IPS-20b (cell line): ENCODE results near the gene LGALSL.

Experiments
- H3K27ac ChIP-seq: one replicate; pipeline ENCODE4 v1.5.1; 2013; ENCODE audit warnings: low read length
- H3K27me3 ChIP-seq: 2 replicates; pipeline ENCODE4 v1.6.1; 2013; ENCODE audit warnings: mild to moderate bottlenecking, low read length, inconsistent platforms; ENCODE audit not compliant: insufficient read depth
- H3K36me3 ChIP-seq: 2 replicates; pipeline ENCODE4 v1.6.1; 2013; ENCODE audit warnings: low read depth, mild to moderate bottlenecking, inconsistent platforms, low read length, moderate library complexity; ENCODE audit not compliant: insufficient read depth
- H3K4me1 ChIP-seq: 2 replicates; pipeline ENCODE4 v1.6.1; 2013; ENCODE audit warnings: mild to moderate bottlenecking, control low read depth, inconsistent platforms, low read length, moderate library complexity; ENCODE audit not compliant: insufficient read depth
- H3K4me3 ChIP-seq: 2 replicates; pipeline ENCODE4 v1.5.1; 2013; ENCODE audit warnings: mild to moderate bottlenecking, low read length, inconsistent platforms
- H3K9ac ChIP-seq: 2 replicates; pipeline ENCODE4 v1.6.1; 2013; ENCODE audit warnings: low read depth, mild to moderate bottlenecking, inconsistent platforms, low read length, moderate library complexity
- H3K9me3 ChIP-seq: 2 replicates; pipeline ENCODE4 v1.6.1; 2013; ENCODE audit warnings: mild to moderate bottlenecking, low read depth, low read length, inconsistent platforms; ENCODE audit not compliant: insufficient read depth

Gene LGALSL

DNA sequence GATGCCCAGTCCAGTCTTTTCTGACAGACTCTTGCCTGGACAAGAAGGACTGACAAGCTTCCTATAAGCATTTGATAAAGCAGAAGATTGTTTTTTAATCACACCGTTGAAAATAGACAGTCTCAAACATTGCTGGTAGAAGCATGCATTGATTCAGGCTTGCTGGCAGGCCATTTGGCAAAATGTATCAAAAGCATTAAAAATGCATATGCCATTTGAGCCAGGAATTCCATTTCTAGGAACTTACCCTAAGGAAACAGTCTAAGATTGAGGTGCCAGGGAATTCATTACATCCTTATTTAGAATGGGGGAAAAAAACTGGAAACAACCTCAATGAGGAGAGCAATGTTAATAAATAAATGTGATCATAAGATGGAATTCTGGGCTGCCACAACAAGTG lies 20.7 kb downstream of the LGALSL start:
- H3K9ac ChIP-seq = no peak overlapping the region
- no peaks in the 10 kb centered on the region for H3K36me3 ChIP-seq
- no peaks in the 10 kb centered on the region for H3K27me3 ChIP-seq
- H3K4me3 ChIP-seq = no peak overlapping the region
- peaks cover 13% of the 10 kb centered on the region for H3K4me1 ChIP-seq
- no peak overlapping the region for H3K27ac ChIP-seq
- no peaks in the 10 kb centered on the region for H3K9me3 ChIP-seq

DNA sequence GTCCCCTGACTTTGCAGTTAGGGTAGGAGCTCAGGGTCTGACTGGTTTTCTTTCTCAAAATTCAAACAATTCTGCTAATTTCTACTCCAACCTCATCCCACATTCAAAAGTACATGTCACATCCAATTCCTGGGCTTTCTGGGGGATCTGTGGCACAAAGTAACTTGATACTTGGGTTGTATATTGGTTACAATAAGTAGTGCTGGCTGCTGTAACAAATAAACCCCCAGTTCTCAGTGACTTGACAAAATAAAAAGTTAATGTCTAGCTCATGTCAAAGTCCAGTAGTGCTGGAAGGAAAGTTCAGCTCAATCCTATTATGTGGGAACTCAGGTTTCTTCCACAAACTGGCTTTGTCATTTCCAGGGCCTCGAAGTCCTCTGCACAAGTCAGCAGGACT lies 23.1 kb downstream of the LGALSL start:
- Histone ChIP-seq H3K4me3 (no peak overlapping the region), H3K9me3 (no peaks in the 10 kb centered on the region), H3K27ac (no peak overlapping the region), H3K27me3 (no peaks in the 10 kb centered on the region), H3K36me3 (no peaks in the 10 kb centered on the region), H3K9ac (no peak overlapping the region), H3K4me1 (peaks cover 7% of the 10 kb centered on the region; the same call in 1 of the 2 replicates)

DNA sequence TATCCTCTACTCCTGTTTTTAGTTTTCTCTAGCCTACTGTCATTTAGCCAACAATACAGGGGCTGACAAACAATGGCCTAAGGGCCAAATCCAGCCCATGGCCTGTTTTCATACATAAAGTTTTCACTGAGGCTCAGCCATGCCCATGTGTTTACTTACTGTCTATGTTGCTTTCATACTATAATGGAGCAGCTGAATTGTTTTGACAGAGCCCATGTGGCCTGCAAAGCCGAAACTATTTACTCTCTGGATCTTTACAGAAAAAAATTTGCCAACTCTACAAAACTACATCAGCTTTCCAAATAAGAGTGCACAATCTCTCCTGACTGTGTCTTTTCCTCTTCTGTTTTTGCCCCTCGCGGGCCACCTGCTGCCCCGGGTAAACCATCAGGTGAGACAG lies 24.0 kb downstream of the LGALSL start:
- Histone ChIP-seq H3K9me3 (no peaks in the 10 kb centered on the region), H3K36me3 (no peaks in the 10 kb centered on the region), H3K9ac (no peak overlapping the region), H3K27ac (no peak overlapping the region), H3K4me1 (peaks cover 7% of the 10 kb centered on the region; the same call in 1 of the 2 replicates), H3K27me3 (no peaks in the 10 kb centered on the region), H3K4me3 (no peak overlapping the region)

DNA sequence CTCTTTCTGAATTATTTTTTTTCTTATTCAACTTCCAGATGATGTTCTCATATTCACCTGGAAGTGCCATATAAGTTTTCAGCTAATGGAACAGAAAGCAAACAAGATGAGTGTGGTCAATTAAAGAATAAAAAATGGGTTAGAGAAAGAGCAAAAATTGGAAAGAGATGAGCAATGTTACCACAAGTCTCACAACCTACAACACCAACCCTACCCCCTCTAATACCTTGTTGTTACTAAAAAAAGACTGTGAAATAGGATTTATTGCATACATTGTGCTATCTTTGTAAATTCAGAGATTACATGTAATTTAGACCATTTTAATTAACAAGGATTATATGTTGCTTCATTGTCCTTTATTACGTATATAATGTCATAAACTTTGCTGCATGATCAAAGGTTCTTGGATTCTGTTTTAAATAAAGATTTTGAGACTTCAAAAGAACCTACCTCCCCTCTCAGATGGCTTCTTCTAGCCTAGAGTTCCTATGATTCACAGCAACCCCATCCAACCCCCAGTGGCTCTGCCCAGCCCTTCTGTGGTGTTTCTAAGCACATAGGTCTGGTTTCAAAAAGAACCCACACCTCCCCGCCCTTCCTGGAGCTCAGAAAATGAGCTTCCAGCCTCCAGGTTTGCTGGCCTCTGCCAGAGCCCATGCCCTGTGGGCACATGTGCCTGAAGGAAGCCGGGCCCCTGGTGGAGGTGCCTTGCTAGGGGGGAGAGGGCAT lies 24.7 kb downstream of the LGALSL start:
- H3K9me3 ChIP-seq = no peaks in the 10 kb centered on the region
- H3K4me1 ChIP-seq = peaks cover 7% of the 10 kb centered on the region; the same call in 1 of the 2 replicates
- no peak overlapping the region for H3K4me3 ChIP-seq
- no peaks in the 10 kb centered on the region for H3K27me3 ChIP-seq
- no peaks in the 10 kb centered on the region for H3K36me3 ChIP-seq
- no peak overlapping the region for H3K27ac ChIP-seq
- H3K9ac ChIP-seq = no peak overlapping the region

DNA sequence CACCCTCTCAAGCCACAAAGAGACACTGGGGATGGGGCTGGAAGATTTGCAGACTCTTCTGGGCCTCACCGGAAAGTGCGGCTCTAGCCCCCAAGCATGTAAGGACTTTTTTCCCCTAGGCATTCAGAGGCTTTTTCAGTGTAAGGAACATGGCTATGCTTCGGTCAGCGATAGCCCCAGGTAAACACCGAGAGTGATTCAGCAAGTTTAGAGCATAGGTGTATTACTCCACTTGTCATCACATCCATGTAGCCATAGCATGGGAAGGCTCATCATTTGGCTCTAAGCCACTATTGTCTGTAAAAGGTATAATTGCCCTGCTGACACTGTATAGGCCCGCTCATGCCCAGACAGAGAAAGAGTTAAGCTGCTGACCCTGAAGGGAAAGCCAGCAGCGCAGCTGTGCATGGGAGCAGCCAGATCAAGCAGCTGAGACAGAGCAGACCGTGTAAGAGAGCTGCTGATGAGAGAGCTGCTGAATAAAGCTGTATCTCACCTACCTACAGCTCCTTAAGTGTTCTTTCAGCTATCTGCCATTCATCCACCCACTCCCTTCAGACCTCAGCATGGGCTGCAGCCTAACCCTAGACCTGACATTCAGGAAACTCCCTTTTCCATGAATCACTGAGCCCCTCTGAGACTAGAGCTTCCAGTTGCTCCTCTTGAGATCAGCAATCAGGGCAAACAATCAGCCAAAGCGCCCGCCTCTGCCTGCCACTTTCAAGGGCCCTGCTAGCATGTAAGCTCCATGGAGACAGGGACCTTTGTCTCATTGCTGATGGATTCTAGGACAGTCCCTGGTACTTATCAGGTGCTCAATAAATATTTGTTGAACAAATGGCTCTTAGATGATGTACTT lies 25.5 kb downstream of the LGALSL start:
- Histone ChIP-seq H3K27ac (no peak overlapping the region), H3K27me3 (no peaks in the 10 kb centered on the region), H3K36me3 (no peaks in the 10 kb centered on the region), H3K4me1 (peaks cover 3% of the 10 kb centered on the region; the same call in 1 of the 2 replicates), H3K9me3 (no peaks in the 10 kb centered on the region), H3K9ac (no peak overlapping the region), H3K4me3 (no peak overlapping the region)

DNA sequence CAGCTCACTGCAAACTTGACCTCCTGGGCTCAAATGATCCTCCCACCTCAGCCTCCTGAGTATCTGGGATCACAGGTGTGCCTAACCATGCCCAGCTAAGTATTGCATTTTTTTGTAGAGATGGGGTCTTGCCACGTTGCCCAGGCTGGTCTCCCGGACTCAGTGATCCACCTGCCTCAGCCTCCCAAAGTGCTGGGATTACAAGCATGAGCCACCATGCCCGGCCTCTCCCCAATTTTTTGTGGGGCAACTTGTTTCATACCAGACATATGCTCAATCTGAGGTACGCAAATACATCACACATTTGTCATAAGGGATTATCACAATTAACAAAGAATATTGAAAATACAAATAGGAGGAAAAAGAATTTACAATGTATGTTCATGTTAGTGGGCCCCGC lies 27.7 kb downstream of the LGALSL start:
- Histone ChIP-seq H3K27ac (no peak overlapping the region), H3K4me1 (no peaks in the 10 kb centered on the region; the same call in 1 of the 2 replicates), H3K9ac (no peak overlapping the region), H3K9me3 (no peaks in the 10 kb centered on the region), H3K4me3 (no peak overlapping the region), H3K27me3 (no peaks in the 10 kb centered on the region), H3K36me3 (no peaks in the 10 kb centered on the region)

DNA sequence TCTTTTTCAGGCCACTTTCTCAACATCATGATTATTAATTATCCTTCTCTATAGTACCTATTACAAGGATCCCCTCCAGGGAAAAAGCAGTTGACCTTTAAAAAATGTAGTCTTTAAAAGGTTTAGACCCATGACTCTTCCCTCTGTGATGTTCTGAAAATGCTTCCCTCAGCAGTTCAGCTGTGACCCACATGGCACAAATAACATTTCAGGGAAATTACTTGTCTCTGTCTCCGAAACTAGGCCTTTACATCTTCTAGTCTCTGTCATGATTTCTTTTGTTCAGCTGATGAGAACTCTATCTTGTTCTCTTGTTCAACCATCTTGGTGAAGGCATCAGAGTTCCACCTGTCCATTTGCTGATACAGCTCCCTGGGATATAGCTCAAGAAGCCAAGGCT lies 28.3 kb downstream of the LGALSL start:
- H3K36me3 ChIP-seq = no peaks in the 10 kb centered on the region
- H3K27me3 ChIP-seq = no peaks in the 10 kb centered on the region
- no peak overlapping the region for H3K9ac ChIP-seq
- no peaks in the 10 kb centered on the region for H3K9me3 ChIP-seq
- H3K4me3 ChIP-seq = no peak overlapping the region
- H3K4me1 ChIP-seq = no peaks in the 10 kb centered on the region; the same call in 1 of the 2 replicates
- no peak overlapping the region for H3K27ac ChIP-seq

DNA sequence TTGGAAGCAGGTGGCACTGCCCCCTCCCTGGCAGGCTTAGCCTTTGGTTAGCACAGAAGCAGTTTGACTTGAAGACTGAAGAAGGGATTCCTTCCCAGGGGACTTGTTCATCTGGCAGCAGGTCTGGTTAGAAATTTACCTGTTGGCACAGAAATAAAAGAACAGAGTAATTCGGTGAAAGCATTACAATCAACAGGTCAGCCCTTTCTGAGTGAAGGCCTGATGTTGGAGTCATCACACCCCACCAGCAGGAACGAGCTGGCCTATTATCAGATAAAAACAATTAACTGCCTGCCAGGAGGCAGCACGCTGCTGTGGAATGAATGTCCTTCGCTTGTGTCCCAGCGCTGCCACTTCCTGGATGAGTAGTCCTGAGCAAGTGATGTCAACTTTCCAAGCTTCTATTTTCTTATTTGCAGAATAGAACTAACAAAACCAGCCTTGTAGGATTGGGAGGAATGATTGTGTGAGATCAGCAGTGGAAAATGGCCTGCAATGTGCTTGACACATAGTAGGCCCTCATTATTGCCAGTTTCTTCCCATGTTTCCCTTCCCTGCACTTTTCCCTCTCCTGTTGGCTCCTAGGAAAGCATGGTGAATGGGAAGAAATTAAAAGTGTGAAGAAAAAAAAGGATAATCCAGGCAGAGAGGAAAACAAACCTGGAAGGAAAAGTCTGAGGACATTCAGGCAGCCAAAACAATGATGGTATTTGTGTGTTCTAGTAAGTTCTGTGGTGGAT lies 29.0 kb downstream of the LGALSL start:
- Histone ChIP-seq H3K9ac (no peak overlapping the region), H3K4me1 (no peaks in the 10 kb centered on the region; the same call in 1 of the 2 replicates), H3K27me3 (no peaks in the 10 kb centered on the region), H3K27ac (no peak overlapping the region), H3K4me3 (no peak overlapping the region), H3K36me3 (no peaks in the 10 kb centered on the region), H3K9me3 (no peaks in the 10 kb centered on the region)

DNA sequence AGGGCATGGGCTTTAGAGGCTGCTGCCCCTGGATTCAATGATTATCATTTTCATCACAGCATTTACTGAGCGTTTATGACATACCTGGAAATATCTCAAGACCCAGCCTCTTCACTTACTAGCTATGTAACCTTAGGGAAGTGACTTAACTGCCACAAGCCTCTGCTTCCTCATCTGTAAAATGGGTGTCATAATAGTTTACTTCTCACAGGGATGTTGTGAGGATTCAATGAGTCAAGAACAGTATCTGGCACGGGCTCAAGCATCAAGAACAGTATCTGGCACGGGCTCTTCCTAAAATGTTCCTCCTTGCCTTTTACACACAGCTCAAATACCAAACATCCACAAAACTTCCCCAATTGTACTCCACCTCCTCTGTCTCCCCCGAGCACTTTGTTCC lies 31.4 kb downstream of the LGALSL start:
- Histone ChIP-seq H3K27me3 (no peaks in the 10 kb centered on the region), H3K9me3 (no peaks in the 10 kb centered on the region), H3K9ac (no peak overlapping the region), H3K36me3 (no peaks in the 10 kb centered on the region), H3K27ac (no peak overlapping the region), H3K4me1 (peaks cover 4% of the 10 kb centered on the region; the same call in 1 of the 2 replicates), H3K4me3 (no peak overlapping the region)

DNA sequence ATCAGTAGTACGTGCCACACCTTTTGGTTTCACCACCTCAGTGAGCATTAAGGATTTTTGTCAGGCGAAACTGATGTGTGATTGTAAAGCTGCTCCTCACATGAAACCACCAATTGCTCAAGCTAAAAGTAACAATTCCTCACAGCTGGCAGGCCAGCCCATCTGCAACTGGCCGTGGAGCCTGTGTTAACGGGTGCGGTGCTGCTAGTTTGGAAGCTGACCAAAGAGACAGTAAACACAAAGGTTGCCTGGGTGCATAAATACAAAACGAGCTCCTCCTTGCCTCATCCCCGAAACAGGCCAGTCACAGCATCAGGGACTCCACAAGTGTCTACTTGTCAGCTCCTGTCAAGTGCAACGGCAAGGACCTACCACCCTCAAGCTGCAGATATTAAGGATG lies 32.0 kb downstream of the LGALSL start:
- no peak overlapping the region for H3K4me3 ChIP-seq
- no peak overlapping the region for H3K27ac ChIP-seq
- no peaks in the 10 kb centered on the region for H3K27me3 ChIP-seq
- no peaks in the 10 kb centered on the region for H3K36me3 ChIP-seq
- no peak overlapping the region for H3K9ac ChIP-seq
- H3K4me1 ChIP-seq = peaks cover 4% of the 10 kb centered on the region; the same call in 1 of the 2 replicates
- H3K9me3 ChIP-seq = no peaks in the 10 kb centered on the region

DNA sequence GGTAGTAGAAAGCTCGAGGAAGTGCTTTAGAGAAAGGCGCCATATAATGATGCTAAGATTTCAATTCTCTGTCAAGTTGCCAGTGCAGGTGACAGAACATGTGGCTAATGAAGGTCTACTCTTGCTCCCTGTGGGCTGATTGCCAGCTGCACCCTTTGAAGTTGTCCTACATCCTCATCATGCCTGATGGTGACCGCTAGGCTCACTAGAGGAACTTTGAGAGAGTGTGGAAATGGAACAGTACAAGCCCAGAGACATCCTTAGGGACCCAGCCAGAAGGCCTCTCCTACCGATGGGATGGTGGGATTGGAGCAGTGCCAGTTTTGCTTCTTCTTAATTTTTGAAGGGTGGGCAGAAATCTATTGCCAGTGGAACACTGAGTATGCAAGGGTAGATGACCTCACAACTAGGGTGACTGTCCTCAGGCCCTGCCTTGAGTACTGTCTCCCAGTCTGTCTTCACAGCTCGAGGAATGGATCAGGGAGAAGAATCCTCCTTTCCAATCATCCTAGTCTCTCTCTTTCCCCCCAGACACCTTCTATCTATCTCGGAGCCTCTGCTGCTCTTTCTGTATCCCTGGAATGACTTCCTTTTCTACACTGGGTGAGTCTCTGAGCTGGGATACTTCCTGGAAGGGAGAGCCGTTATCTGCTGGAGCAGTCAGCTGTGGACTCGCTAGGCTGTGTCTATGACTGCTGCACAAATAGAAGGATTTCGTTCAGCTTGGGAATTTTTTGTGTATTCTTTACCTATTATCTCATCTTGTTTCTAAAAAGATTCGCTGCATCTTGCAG lies 33.5 kb downstream of the LGALSL start:
- H3K9me3 ChIP-seq = no peaks in the 10 kb centered on the region
- H3K36me3 ChIP-seq = no peaks in the 10 kb centered on the region
- no peak overlapping the region for H3K4me3 ChIP-seq
- H3K4me1 ChIP-seq = peaks cover 8% of the 10 kb centered on the region; the same call in 1 of the 2 replicates
- H3K27ac ChIP-seq = no peak overlapping the region
- no peak overlapping the region for H3K9ac ChIP-seq
- no peaks in the 10 kb centered on the region for H3K27me3 ChIP-seq
